SIG-M5 treated with dmso at 0.1 percent for 504 hours (cell line): ENCODE results near the gene CASKIN2.

ENCODE experiments used
- DNase-seq: peaks from one replicate; lab custom pipeline; 2025; ENCODE audit not compliant: unreplicated experiment; lab: John Stamatoyannopoulos, UW

Gene CASKIN2

GRCh38 chr17:75507733-75508719 lies 7.3 kb downstream of the CASKIN2 start:
- DNase-seq: no peak

- DNase-seq: no peak
Measured at GRCh38 chr17:75506888-75507287, 8.4 kb downstream of the CASKIN2 start.

- no peak for DNase-seq
Measured at GRCh38 chr17:75506134-75506533, 9.2 kb downstream of the CASKIN2 start.

- no peak for DNase-seq
Measured at GRCh38 chr17:75505640-75506039, 9.7 kb downstream of the CASKIN2 start.

- DNase-seq: no peak
Measured at GRCh38 chr17:75505152-75505409, 10.3 kb downstream of the CASKIN2 start.

GRCh38 chr17:75504347-75505151 lies 10.8 kb downstream of the CASKIN2 start:
- DNase-seq: peak; percentile 58

- no peak for DNase-seq
Measured at GRCh38 chr17:75503976-75504346, 11.4 kb downstream of the CASKIN2 start.

GRCh38 chr17:75503337-75503950 lies 11.9 kb downstream of the CASKIN2 start:
- DNase-seq: no peak

- DNase-seq: no peak
Measured at GRCh38 chr17:75502721-75503329, 12.5 kb downstream of the CASKIN2 start.

GRCh38 chr17:75502072-75502720 lies 13.1 kb downstream of the CASKIN2 start:
- no peak for DNase-seq

GRCh38 chr17:75501378-75502071 lies 13.8 kb downstream of the CASKIN2 start:
- DNase-seq: no peak

- no peak for DNase-seq
Measured at GRCh38 chr17:75500419-75501216, 14.7 kb downstream of the CASKIN2 start.

- DNase-seq: no peak
Measured at GRCh38 chr17:75499313-75500022, 15.9 kb downstream of the CASKIN2 start.

GRCh38 chr17:75498726-75499213 lies 16.6 kb downstream of the CASKIN2 start:
- DNase-seq: no peak

GRCh38 chr17:75498039-75498725 lies 17.2 kb downstream of the CASKIN2 start:
- no peak for DNase-seq

GRCh38 chr17:75496005-75496404 lies 19.3 kb downstream of the CASKIN2 start:
- DNase-seq: no peak

- DNase-seq: no peak
Measured at GRCh38 chr17:75494326-75494877, 20.9 kb downstream of the CASKIN2 start.
